Cerebellar nuclear complex (tissue), 1 donor: ENCODE results near the gene FGR.

Source experiments
- DNase-seq, 2 experiments: peaks; one replicate each; lab custom pipeline; 2025; lab: John Stamatoyannopoulos, UW

Gene FGR

DNA sequence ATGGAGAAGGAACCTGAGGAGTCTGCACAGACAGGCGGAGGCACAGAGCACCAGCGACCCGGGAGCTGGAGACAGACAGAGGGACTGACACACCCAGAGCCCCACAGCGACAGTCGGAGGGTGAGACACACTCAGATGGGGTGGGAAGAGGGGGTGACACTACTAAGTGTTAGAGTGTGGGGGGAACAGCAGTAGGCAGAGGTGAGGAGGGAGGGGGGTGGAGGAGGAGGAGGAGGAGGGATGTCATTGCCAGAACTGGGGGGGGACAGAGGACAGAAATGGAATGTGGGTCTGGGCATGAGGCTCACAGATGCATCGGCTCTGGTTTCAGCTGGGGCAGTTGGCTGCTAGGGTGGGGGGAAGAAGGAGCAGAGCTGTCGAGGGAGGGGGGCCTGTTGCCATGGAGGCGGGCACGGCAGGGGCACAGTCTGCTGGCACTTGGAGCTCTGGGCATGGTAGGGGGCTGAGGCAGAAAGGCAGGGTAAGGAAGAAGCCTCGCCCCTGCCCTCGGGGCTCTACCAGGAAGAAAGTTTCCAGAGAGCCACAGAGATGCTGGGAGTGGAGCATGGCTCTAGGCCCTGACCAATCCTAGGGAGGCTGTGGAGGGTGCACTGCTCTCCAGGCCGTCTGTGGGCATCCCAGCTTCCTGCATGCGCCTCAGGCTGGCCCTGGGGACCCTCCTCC lies 68.4 kb downstream of the FGR start:
- DNase-seq: no peak

DNA sequence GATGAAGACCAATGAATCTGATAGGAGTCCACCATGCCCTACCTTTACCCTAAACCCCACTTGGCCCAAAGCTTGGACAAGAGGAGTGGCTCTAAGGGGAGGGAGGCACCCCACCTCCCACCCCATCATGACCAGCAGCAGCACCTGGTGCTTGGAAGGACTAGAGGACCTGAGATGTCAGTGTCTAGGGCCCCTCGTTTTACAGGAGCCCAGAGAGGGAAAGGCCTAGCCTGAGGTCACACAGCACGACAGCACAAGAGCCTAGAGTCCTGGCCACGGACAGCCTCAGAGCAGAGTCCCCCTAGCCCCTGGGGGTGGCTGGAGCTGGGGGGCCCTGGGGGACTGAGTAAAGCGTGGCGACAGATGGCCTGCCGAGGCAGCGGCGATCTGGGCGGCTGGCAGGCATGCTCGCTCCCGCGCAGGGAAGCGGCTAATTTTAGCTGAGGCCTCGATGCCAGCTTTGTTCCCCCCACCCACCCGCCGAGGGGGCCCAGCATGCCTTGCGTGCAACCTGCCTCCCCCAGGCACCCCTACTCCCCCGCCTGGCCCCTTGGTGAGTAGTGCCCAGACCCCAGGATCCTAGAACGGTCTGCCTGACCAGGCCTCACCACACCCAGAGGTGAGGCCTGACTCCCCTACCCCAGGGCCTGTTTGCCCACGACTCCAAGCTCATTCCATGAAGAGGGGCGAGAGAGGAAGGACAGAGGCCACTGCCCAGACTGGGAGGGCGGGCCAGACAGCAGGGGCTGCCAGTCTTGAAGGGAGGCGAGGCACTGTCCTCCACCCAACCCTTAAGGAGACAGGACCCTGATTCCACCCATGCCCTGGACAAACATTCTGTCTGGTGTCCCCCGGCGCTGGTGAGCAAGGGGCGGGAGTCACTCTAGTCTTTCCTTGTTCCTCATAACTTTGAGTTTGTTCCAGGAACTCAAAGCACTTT lies 70.0 kb downstream of the FGR start:
- DNase-seq: no peak

DNA sequence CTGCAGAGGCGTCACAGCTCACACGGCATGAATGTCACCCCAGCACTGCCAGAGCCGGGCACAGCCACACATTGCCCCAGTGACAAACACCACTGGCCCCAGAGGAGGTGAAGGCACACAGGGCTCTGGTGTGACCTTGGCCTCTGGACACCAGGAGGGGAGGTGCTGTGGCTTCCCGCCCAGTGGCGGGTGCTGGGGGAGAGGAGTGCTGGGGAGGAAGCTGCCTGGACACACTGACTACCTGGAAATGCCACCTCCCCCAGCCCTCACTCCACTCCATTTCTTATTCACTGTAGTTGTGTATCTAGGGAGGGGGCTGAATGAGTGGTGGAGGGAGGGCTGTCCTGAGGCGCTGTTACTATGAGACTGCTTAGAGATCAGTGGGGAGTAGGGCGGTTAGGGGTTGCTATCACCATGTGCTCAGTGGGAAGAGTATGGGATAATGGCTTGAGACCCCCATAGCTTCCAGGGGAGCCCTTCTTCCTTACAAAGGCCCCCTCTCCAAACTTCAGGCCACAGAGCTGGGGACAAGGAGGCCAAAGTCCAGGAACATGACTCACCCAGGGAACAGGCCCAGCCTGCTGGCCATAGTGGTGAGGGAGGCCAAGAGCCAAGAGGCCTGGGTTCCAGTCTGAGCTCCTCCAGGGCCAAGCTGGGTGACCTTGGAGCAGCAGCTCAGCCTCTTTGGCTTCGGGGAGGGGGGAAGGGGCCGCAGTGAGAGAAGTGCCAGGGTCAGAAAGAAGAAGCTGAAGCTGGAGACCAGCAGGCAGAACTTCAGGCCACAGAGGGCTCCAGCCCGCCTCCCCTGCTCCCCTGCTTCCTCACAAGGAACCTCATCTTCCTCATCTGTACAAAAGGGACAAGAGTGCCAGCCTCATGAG lies 71.2 kb downstream of the FGR start:
- DNase-seq: no peak

DNA sequence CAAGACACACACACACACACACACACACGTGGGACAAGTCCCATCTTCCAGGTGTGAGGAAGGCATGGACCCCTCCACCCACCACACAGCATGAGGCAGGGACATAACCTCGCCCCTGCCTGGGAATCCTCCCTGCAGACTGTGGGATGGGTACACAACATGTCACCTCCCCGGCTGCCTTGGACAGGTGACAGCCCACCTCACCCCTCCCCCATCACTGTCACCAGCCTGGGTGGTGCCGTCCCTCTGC lies 71.7 kb downstream of the FGR start:
- DNase-seq: no peak

DNA sequence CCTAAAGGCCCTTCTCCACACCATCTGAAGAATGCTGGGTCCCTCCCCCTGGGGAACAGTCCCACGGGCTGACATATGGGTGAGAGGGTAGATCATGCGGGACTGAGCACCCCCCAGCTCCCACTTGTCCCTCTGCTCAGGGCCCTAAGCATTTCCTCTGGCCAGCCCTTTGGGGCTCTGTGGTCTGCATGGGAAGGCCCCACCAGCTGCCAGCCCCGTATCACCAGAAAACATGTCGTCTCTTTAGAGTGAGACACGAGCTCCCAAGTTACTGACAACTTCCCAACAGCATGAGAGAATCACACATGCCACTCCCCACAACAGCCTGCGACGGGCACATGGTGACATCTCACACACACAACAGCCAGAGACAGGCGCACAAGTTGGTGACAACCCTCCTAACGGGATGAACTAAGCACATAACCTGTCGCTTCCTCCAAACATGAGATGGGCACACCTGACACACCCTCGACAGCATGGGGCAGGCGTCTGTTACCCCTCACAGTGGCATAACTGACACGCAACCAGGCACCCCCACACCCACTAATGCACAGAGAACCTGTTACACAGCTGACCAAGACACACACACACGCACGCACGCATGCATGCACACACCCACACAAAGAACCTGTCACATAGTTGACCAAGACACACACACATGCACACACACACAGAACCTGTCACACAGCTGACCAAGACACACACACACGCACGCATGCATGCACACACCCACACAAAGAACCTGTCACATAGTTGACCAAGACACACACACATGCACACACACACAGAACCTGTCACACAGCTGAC lies 72.2 kb downstream of the FGR start:
- no peak for DNase-seq
